Ovary (tissue), 9 donors: Measurements from ENCODE around the gene PYURF. TPM values are rescaled to one million over a fixed set of nuclear protein-coding genes. Genes with fewer than 3 reads are reported as not detected.

Experiments
- DNase-seq, 5 donors: peaks; one replicate each; pipeline ENCODE4 v3.0.0-alpha.2; 2019 to 2020
- H3K27ac ChIP-seq, 2 donors: fragments of 200-600 bp; one replicate each; pipeline versions ENCODE4 v1.5.1 to v1.8.0; 2019 to 2022
- H3K27me3 ChIP-seq: fragments of 200-600 bp; one replicate; pipeline ENCODE4 v1.8.0; 2022
- H3K36me3 ChIP-seq: fragments of 200-600 bp; sonication (generic); one replicate; pipeline ENCODE4 v1.5.1; 2019
- H3K4me1 ChIP-seq: one replicate; pipeline ENCODE4 v1.8.1; 2013; ENCODE audit warnings: mild to moderate bottlenecking, moderate library complexity; ENCODE audit not compliant: insufficient read depth
- H3K4me3 ChIP-seq: fragments of 200-600 bp; sonication (generic); one replicate; pipeline ENCODE4 v1.5.1; 2017
- H3K9me3 ChIP-seq, 2 donors: fragments of 200-600 bp in 1 of 2; sonication (generic) in 1 of 2; one replicate each; pipeline versions ENCODE4 v1.5.1 to v1.8.1; 2013 to 2019; ENCODE audit warnings: mild to moderate bottlenecking in 1 of 2, moderate library complexity in 1 of 2
- EP300 ChIP-seq: sonication (generic); formaldehyde crosslinking; IDR thresholded peaks from one replicate; pipeline ENCODE4 v1.6.1; 2017; ENCODE audit warnings: antibody characterized with exemption
- POLR2A ChIP-seq: fragments of 450-650 bp; IDR thresholded peaks from one replicate; pipeline ENCODE4 v1.6.1; 2017; ENCODE audit warnings: antibody characterized with exemption, mild to moderate bottlenecking, moderate library complexity
- WGBS, 3 donors: extraction: QIAGEN DNeasy Blood & Tissue Kit in 1 of 3; methylation state at CpG; one replicate each; pipeline versions ENCODE4 v1.1.5 to v1.1.7; 2013 to 2017; 5-methylcytosine and 5-hydroxymethylcytosine counted together
- intact Hi-C, 4 donors: fragments of 100-400 bp; cut with DNase I; formaldehyde crosslinking; loops; one replicate each; pipeline versions ENCODE4 v1.11.0 to v1.15.1; 2022 to 2023
- polyA plus RNA-seq, 2 donors: library from polyadenylated mRNA; stranded (reverse); fragments of 200-250 nt in 1 of 2; fragments of 350-450 nt in 1 of 2; fragmentation: Illumina TruSeq in 1 of 2; extraction: RNeasy Lipid Tissue Mini Kit (QIAGEN cat#74804) in 1 of 2; gene quantifications; one replicate each; pipeline ENCODE4 v1.2.3, GENCODE V29; 2013 to 2014
- total RNA-seq, 7 donors: library from RNA; depleted of rRNA in 2 of 7; stranded (reverse); fragments of >200 nt in 2 of 7; fragmentation: NEBNext Ultra II Directional in 3 of 7; extraction: Animal tissue kit (Norgen Biotek cat#: 25700) in 3 of 7; gene quantifications; one replicate each; pipeline versions ENCODE4 v1.1.0 to v1.2.4, GENCODE V29; 2016 to 2023
- TF ChIP-seq, protein P1 (sequence below), 3 donors: fragments of 450-650 bp in 2 of 3; fragments of 200-600 bp in 1 of 3; IDR thresholded peaks; one replicate each; pipeline versions ENCODE4 v1.5.1 to v1.8.0; 2016 to 2022; ENCODE audit warnings: antibody characterized with exemption in 3 of 3, mild to moderate bottlenecking in 1 of 3
- donor health status: DM: no; HTN: no; CAD: no; lungs with moderate emphysema.
- donor health status: DM: no; HTN: no; CAD: no.
- donor health status: Bipolar disorder and iron deficiency.
- donor health status: DM: yes; HTN: yes; CAD: no.
- donor health status: DM: no; HTN: no; CAD: no.
- donor health status: DM: yes; HTN: yes; CAD: no.

Gene PYURF
- total and polyA plus RNA-seq, 9 donors, result 69.8 to 106 (median 91.2) TPM

DNA sequence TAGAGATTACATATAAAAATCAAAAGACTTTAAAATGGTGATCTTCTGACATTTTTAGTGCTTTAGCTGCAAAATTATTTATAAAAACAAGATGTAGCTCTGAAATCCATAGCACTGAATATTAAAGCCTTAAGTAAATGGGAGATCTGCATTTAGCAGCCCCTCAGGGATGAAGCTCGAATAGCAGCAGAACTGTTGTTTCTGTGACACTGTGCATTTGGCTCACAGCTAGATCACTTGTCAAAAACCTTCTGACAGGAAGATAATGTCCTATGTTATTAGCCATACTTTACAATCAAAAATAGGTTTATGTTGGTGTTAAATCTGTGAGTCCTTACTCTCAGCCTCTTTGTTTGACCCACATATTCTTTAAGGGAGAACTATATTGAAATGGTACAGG lies 14.1 kb upstream of the PYURF start:
- Histone ChIP-seq H3K9me3 (no peaks in the 10 kb centered on the region), H3K27me3 (no peaks in the 10 kb centered on the region), H3K4me1 (no peaks in the 10 kb centered on the region), H3K36me3 (no peaks in the 10 kb centered on the region), H3K4me3 (no peak overlapping the region), H3K27ac (no peak overlapping the region)
- 87 to 95% (median 95%) methylated on average over 1 of the region's 1 CpG for WGBS, 3 donors
- no peak for DNase-seq
- TF ChIP-seq, protein P1, sequence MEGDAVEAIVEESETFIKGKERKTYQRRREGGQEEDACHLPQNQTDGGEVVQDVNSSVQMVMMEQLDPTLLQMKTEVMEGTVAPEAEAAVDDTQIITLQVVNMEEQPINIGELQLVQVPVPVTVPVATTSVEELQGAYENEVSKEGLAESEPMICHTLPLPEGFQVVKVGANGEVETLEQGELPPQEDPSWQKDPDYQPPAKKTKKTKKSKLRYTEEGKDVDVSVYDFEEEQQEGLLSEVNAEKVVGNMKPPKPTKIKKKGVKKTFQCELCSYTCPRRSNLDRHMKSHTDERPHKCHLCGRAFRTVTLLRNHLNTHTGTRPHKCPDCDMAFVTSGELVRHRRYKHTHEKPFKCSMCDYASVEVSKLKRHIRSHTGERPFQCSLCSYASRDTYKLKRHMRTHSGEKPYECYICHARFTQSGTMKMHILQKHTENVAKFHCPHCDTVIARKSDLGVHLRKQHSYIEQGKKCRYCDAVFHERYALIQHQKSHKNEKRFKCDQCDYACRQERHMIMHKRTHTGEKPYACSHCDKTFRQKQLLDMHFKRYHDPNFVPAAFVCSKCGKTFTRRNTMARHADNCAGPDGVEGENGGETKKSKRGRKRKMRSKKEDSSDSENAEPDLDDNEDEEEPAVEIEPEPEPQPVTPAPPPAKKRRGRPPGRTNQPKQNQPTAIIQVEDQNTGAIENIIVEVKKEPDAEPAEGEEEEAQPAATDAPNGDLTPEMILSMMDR (IDR thresholded peaks at IDR 0.05), result no peak
- TF ChIP-seq EP300 (no peak), POLR2A (no peak)
- intact Hi-C loops, result loop anchor here in 2 of 4 donors (10.0 kb wide), 2 partner anchors 117 to 127 kb away; no protein-coding TSS in a partner anchor

DNA sequence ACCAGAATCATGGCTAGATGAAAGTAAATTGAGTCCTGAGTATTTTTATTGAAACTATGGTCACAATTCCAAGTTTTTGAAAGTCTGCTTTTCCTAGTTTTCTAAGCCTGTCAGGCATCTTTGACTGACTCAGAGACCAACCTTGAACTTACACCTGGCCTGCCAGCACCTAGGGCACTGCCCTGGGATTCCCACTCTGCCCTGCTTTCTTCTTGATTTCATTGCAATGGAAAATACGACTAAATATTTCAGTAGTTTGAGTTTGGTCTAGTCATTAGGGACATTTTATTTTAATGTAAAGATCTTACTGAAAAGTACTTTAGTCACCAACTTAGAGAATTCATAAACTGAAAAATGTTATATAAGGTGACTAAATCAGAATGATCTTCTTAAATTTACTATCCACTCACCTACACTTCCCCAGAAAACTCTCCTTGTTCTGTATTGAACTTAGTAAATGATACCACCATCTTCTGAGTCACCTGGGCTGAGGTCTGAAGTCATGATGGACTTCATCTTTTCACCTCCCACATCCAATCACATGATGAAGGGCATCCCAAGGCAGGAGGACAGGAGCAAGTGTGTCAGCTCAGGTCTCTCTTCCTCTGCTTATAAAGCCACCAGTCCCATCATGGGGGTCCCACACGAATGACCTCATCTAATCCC lies 11.6 kb upstream of the PYURF start:
- no peak for TF ChIP-seq POLR2A
- no peak for TF ChIP-seq EP300
- TF ChIP-seq, protein P1 (IDR thresholded peaks at IDR 0.05), result no peak
- no peaks in the 10 kb centered on the region for H3K9me3 ChIP-seq
- 87 to 90% (median 88%) methylated on average over 2 of the region's 2 CpGs for WGBS, 3 donors
- H3K36me3 ChIP-seq, result no peaks in the 10 kb centered on the region
- no peaks in the 10 kb centered on the region for H3K4me1 ChIP-seq
- H3K27me3 ChIP-seq, result no peaks in the 10 kb centered on the region
- H3K27ac ChIP-seq, result no peak overlapping the region
- H3K4me3 ChIP-seq, result no peak overlapping the region
- DNase-seq, result no peak
- intact Hi-C loops, result loop anchor here in 2 of 4 donors (10.0 kb wide), 2 partner anchors 120 to 130 kb away; no protein-coding TSS in a partner anchor

DNA sequence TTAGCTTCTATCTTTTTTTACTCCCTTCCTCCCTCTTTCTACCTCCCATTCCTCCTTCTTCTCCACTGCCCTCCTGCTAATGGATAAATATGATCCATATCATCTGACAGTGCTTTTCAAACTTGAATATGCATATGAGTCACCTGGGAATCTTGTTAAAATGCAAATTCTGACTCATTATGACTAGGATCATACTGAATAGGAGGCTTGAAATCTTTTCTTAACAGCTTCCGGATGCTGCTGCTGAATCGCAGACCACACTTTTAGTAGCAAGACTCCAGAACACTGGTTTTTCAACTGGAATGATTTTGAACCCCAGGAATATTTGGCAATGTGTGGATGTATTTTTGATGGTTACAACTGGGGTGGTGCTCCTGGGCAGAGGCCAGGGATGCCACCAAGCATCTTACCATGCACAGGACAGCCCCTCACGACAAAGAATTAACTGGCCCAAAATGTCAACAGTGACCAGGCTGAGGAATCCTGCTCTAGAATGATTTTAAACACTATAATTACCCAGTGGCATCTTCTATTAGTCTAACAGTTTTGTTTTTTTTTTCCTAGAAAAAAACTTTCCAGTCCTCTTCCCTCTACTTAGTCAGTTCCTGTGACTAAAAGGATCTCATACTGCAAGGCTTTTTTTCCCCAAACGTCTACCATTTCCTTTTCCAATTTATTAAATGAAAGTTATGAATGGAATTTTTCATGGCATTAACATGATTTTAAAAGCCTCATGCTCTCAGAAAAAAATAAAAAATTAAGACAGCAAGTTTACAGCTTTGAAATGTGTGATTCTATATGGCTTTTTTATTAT lies 10.6 kb upstream of the PYURF start:
- WGBS, 3 donors, result 49 to 55% (median 52%) methylated on average over 4 of the region's 4 CpGs

DNA sequence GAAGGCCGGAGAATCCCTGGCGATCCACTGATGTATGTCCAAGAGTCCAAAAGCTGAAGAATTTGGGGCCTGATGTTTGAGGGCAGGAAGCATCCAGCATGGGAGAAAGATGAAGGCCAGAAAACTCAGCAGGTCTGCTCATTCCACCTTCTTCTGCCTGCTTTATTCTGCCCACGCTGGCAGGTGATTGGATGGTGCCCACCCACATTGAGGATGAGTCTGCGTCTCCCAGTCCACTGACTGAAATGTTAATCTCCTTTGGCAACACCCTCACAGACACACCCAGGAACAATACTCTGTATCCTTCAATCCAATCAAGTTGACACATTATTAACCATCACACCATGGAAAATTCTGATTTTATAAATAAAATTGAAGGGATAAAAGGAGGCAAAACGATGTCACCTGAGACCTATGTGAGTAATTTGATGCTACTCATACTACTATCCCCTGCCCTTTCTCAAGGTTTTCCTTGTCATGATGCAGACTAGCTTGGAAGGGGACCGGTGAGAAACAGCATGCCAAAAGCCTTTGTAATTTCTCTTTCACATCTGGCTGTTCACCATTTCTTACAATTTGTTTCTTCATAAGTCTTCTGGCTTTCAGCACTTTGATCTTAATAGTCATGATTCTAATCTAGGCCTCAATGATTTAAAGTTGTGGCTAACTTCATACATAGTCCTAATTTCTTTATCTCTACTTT lies 9.7 kb upstream of the PYURF start:
- Histone ChIP-seq H3K4me3 (no peak overlapping the region), H3K27me3 (no peaks in the 10 kb centered on the region), H3K36me3 (no peaks in the 10 kb centered on the region), H3K27ac (no peak overlapping the region), H3K4me1 (no peaks in the 10 kb centered on the region), H3K9me3 (no peaks in the 10 kb centered on the region)
- DNase-seq, result no peak
- intact Hi-C loops, result loop anchor here in 2 of 4 donors (10.0 kb wide), 2 partner anchors 122 to 132 kb away; no protein-coding TSS in a partner anchor
- TF ChIP-seq EP300 (no peak), POLR2A (no peak)
- TF ChIP-seq, protein P1 (IDR thresholded peaks at IDR 0.05), result no peak
- 77 to 86% (median 81%) methylated on average over 6 of the region's 6 CpGs for WGBS, 3 donors

More for the DNA sequence above, 10.6 kb upstream of the PYURF start:
- Histone ChIP-seq H3K9me3 (no peaks in the 10 kb centered on the region), H3K4me1 (no peaks in the 10 kb centered on the region), H3K36me3 (no peaks in the 10 kb centered on the region), H3K27me3 (no peaks in the 10 kb centered on the region), H3K27ac (no peak overlapping the region), H3K4me3 (no peak overlapping the region)
- intact Hi-C loops, result loop anchor here in 2 of 4 donors (10.0 kb wide), 2 partner anchors 121 to 131 kb away; no protein-coding TSS in a partner anchor
- no peak for DNase-seq
- TF ChIP-seq EP300 (no peak), POLR2A (no peak)
- TF ChIP-seq, protein P1 (IDR thresholded peaks at IDR 0.05), result no peak
